SU-DHL-6 (cell line): ENCODE data around the gene CAPN5.

Source experiments
- H2AFZ ChIP-seq: fragments of 200-600 bp; sonication (generic); 2 replicates; pipeline ENCODE4 v1.6.1; 2014; ENCODE audit warnings: low read depth, mild to moderate bottlenecking, moderate library complexity, mixed read lengths, antibody characterized with exemption, low read length; ENCODE audit not compliant: severe bottlenecking
- H3F3A ChIP-seq: fragments of 200-600 bp; shearing (Covaris generic); 2 replicates; pipeline ENCODE4 v1.6.0; 2016; ENCODE audit warnings: antibody characterized with exemption, mild to moderate bottlenecking; ENCODE audit not compliant: insufficient read depth
- H3K27ac ChIP-seq: fragments of 200-600 bp; sonication (generic); 2 replicates; pipeline ENCODE4 v1.5.1; 2016; ENCODE audit warnings: low read depth, mild to moderate bottlenecking, low read length, moderate library complexity, mixed read lengths
- H3K27me3 ChIP-seq: fragments of 200-600 bp; sonication (generic), shearing (Covaris generic); 2 replicates; pipeline ENCODE4 v1.6.0; 2014; ENCODE audit warnings: mild to moderate bottlenecking, low read length
- H3K36me3 ChIP-seq: fragments of 200-600 bp; sonication (generic); 2 replicates; pipeline ENCODE4 v1.6.1; 2014; ENCODE audit warnings: mild to moderate bottlenecking, low read length, mixed read lengths
- H3K4me2 ChIP-seq: fragments of 300-600, 200-600 bp; shearing (Covaris generic), sonication (generic); 2 replicates; pipeline ENCODE4 v1.6.0; 2014; ENCODE audit warnings: low read length, low read depth, mild to moderate bottlenecking; ENCODE audit not compliant: poor library complexity, severe bottlenecking
- H3K4me3 ChIP-seq: fragments of 200-600 bp; sonication (generic); 2 replicates; pipeline ENCODE4 v1.5.1; 2014; ENCODE audit warnings: antibody characterized with exemption, low read length, mild to moderate bottlenecking, mixed read lengths; ENCODE audit not compliant: insufficient read depth, poor library complexity, severe bottlenecking
- H3K79me2 ChIP-seq: fragments of 200-600 bp; sonication (generic); 2 replicates; pipeline ENCODE4 v1.6.1; 2014; ENCODE audit warnings: mild to moderate bottlenecking, low read length, moderate library complexity; ENCODE audit not compliant: insufficient read depth
- H3K9ac ChIP-seq: fragments of 200-600 bp; sonication (generic); 2 replicates; pipeline ENCODE4 v1.7.0; 2014; ENCODE audit warnings: mild to moderate bottlenecking, low read length
- H3K9me2 ChIP-seq: fragments of 200-600 bp; sonication (generic); replicated peaks from 2 replicates; pipeline ENCODE4 v1.6.1; 2014; ENCODE audit warnings: low read length; ENCODE audit not compliant: insufficient read depth
- H3K9me3 ChIP-seq: fragments of 200-600 bp; sonication (generic); 2 replicates; pipeline ENCODE4 v1.6.1; 2014; ENCODE audit warnings: low read length, mixed read lengths; ENCODE audit not compliant: insufficient read depth
- H4K20me1 ChIP-seq: fragments of 200-600 bp; sonication (generic); 2 replicates; pipeline ENCODE4 v1.6.1; 2014; ENCODE audit warnings: low read depth, mild to moderate bottlenecking, antibody characterized with exemption, low read length, moderate library complexity, mixed read lengths
- CTCF ChIP-seq: fragments of 200-600 bp; sonication (generic); IDR thresholded peaks from one replicate; pipeline ENCODE4 v1.5.1; 2017; ENCODE audit warnings: antibody characterized with exemption, mild to moderate bottlenecking, low read length, moderate library complexity; ENCODE audit not compliant: insufficient read depth, poor library complexity, severe bottlenecking
- EZH2phosphoT487 ChIP-seq: fragments of 200-600 bp; sonication (generic), shearing (Covaris generic); conservative IDR thresholded peaks from 2 replicates; pipeline ENCODE4 v1.6.1; 2018; ENCODE audit warnings: mild to moderate bottlenecking, antibody characterized with exemption, low read length, moderate library complexity, mixed read lengths

The CAPN5 gene

GRCh38 chr11:77029829-77030228, 36.9 kb upstream of the CAPN5 start:
- Histone ChIP-seq H3K4me3 (no peak overlapping the region), H3K9ac (no peak overlapping the region), H3K27me3 (no peaks in the 10 kb centered on the region), H3F3A (no peaks in the 10 kb centered on the region), H2AFZ (no peak overlapping the region), H3K79me2 (no peaks in the 10 kb centered on the region), H3K36me3 (no peaks in the 10 kb centered on the region), H3K9me3 (no peaks in the 10 kb centered on the region), H4K20me1 (no peaks in the 10 kb centered on the region), H3K4me2 (no peak overlapping the region), H3K27ac (no peak overlapping the region), H3K9me2 (no peaks in the 10 kb centered on the region)
- no peak for TF ChIP-seq EZH2phosphoT487
- no peak for TF ChIP-seq CTCF

GRCh38 chr11:77030834-77031414, 35.8 kb upstream of the CAPN5 start:
- H3F3A ChIP-seq = no peaks in the 10 kb centered on the region
- H3K9me2 ChIP-seq = no peaks in the 10 kb centered on the region
- no peak overlapping the region for H3K4me3 ChIP-seq
- no peak overlapping the region for H3K9ac ChIP-seq
- no peaks in the 10 kb centered on the region for H3K27me3 ChIP-seq
- no peak overlapping the region for H3K4me2 ChIP-seq
- no peaks in the 10 kb centered on the region for H4K20me1 ChIP-seq
- no peaks in the 10 kb centered on the region for H3K36me3 ChIP-seq
- H3K27ac ChIP-seq = no peak overlapping the region
- H3K79me2 ChIP-seq = no peaks in the 10 kb centered on the region
- no peak overlapping the region for H2AFZ ChIP-seq
- no peaks in the 10 kb centered on the region for H3K9me3 ChIP-seq
- TF ChIP-seq CTCF = no peak
- no peak for TF ChIP-seq EZH2phosphoT487

- H3K4me2 ChIP-seq = no peak overlapping the region
Observed at GRCh38 chr11:77031599-77031998, 35.2 kb upstream of the CAPN5 start.

More at GRCh38 chr11:77031599-77031998, 35.2 kb upstream of the CAPN5 start:
- Histone ChIP-seq H4K20me1 (no peaks in the 10 kb centered on the region), H3K36me3 (no peaks in the 10 kb centered on the region), H3K27ac (no peak overlapping the region), H2AFZ (no peak overlapping the region), H3K9me2 (no peaks in the 10 kb centered on the region), H3K79me2 (no peaks in the 10 kb centered on the region), H3K9ac (no peak overlapping the region), H3K9me3 (no peaks in the 10 kb centered on the region), H3K27me3 (no peaks in the 10 kb centered on the region), H3F3A (no peaks in the 10 kb centered on the region), H3K4me3 (no peak overlapping the region)
- TF ChIP-seq CTCF = no peak
- TF ChIP-seq EZH2phosphoT487 = no peak
